ENCODE data around the gene RHBDL2.
A peak's percentile ranks its signal among the peaks of the same experiment; 100 is the strongest.

Gene RHBDL2

DNA sequence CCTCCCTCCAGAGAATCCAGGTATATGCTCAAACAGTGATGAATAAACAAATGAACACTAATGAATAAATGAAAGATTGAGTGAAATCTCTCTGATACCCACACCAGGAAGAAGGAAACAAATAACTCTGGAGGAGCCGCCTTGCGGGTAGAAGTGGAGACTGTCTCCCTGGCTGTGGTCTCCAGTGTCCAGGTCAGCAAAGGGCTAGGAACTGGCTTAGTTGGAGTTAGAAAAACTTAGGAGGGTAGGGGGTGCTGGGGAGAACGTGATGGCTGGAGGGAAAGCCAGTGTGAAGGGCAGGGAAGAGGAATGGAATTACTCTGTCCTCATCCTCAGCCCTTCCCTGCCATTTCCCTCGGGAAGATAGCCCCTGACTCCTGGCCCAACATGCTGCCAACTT lies 537 bp downstream of the RHBDL2 start:
- Histone ChIP-seq H3K9me3 (ENCODE audit: control insufficient read depth, low read length) (no peaks in the 10 kb centered on the region), H3K79me2 (no peaks in the 10 kb centered on the region), H3K4me2 (ENCODE audit: low read length) (peak overlapping the region; percentile 17), H3K27ac (no peak overlapping the region), H3K36me3 (ENCODE audit: control insufficient read depth, insufficient read depth, low read length) (no peaks in the 10 kb centered on the region), H2AFZ (peak overlapping the region; percentile 83), H3K27me3 (ENCODE audit: control insufficient read depth, insufficient read depth, low read length) (no peaks in the 10 kb centered on the region), H3K4me3 (ENCODE audit: low read depth, low read length) (peak overlapping the region; percentile 22), H3K9ac (no peak overlapping the region), H3K4me1 (no peaks in the 10 kb centered on the region)
- TF ChIP-seq, protein P1, sequence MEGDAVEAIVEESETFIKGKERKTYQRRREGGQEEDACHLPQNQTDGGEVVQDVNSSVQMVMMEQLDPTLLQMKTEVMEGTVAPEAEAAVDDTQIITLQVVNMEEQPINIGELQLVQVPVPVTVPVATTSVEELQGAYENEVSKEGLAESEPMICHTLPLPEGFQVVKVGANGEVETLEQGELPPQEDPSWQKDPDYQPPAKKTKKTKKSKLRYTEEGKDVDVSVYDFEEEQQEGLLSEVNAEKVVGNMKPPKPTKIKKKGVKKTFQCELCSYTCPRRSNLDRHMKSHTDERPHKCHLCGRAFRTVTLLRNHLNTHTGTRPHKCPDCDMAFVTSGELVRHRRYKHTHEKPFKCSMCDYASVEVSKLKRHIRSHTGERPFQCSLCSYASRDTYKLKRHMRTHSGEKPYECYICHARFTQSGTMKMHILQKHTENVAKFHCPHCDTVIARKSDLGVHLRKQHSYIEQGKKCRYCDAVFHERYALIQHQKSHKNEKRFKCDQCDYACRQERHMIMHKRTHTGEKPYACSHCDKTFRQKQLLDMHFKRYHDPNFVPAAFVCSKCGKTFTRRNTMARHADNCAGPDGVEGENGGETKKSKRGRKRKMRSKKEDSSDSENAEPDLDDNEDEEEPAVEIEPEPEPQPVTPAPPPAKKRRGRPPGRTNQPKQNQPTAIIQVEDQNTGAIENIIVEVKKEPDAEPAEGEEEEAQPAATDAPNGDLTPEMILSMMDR (IDR thresholded peaks at IDR 0.05) = no peak

DNA sequence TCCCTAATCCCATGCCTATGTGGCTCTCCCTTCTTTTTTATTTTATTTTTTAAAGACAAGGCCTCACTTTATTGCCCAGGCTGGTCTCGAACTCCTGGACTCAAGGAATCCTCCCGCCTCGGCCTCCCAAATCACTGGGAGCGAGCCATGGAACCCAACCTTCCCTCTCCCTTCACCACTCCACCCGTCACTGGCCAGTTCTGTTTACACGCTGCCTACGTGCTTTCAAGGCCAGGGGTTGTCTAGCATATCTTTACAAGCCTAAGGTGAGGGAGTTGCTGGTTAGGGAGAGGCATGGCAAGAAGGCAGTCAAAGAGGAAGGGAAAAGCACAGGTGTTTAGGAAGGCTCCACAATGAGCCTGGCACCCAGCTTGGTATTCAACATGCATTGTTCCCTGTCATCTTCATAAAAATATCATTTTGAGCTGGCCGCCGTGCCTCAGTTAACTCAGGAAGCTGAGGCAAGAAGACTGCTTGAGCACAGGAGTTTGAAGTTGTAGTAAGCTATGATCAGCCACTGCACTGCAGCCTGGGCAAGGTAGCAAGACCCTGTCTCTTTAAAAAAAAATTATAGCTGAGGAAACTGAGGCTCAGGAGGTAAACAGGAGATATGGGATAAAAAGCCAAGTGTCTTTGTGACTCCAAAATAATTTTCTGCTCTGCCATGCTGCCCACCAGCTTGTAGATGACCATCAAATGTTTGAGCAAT lies 1.1 kb downstream of the RHBDL2 start:
- H3K36me3 ChIP-seq (ENCODE audit: control insufficient read depth, insufficient read depth, low read length) = no peaks in the 10 kb centered on the region
- TF ChIP-seq, protein P1 (IDR thresholded peaks at IDR 0.05) = no peak
- no peaks in the 10 kb centered on the region for H3K79me2 ChIP-seq
- no peak overlapping the region for H3K27ac ChIP-seq
- H3K4me1 ChIP-seq = no peaks in the 10 kb centered on the region
- H3K4me2 ChIP-seq (ENCODE audit: low read length) = peak overlapping the region; percentile 17
- H3K9ac ChIP-seq = no peak overlapping the region
- H3K27me3 ChIP-seq (ENCODE audit: control insufficient read depth, insufficient read depth, low read length) = no peaks in the 10 kb centered on the region
- no peak overlapping the region for H3K4me3 ChIP-seq (ENCODE audit: low read depth, low read length)
- no peaks in the 10 kb centered on the region for H3K9me3 ChIP-seq (ENCODE audit: control insufficient read depth, low read length)
- H2AFZ ChIP-seq = no peak overlapping the region

DNA sequence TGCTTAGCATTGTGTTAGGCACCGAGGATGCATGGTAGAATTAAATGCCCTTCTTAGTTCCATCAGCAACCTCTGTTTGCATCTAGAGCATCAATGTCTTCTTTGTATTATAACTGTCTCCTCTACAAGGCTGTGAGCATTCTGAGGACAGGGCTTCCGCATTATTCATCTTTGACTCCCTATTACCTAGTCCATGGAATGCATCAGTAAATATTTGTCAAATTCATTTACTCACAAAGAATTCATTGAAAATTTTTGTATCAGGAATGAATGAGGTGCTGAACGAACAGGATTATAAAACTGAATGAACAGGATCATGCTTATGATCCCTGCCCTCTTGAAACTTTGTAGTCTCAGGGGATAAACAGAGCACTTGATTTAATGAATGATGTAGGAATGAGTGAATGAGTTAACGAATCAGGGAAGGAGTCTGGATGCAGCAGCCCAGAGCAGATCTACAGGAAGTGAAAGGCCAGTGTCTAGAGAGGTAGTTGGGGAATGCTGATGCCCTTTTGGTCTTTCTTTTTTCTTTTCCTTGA lies 2.8 kb downstream of the RHBDL2 start:
- Histone ChIP-seq H3K4me1 (no peaks in the 10 kb centered on the region), H3K27ac (no peak overlapping the region), H3K36me3 (ENCODE audit: control insufficient read depth, insufficient read depth, low read length) (no peaks in the 10 kb centered on the region), H3K9ac (no peak overlapping the region), H3K27me3 (ENCODE audit: control insufficient read depth, insufficient read depth, low read length) (no peaks in the 10 kb centered on the region), H3K4me2 (ENCODE audit: low read length) (no peak overlapping the region), H3K79me2 (no peaks in the 10 kb centered on the region), H3K9me3 (ENCODE audit: control insufficient read depth, low read length) (no peaks in the 10 kb centered on the region), H2AFZ (no peak overlapping the region), H3K4me3 (ENCODE audit: low read depth, low read length) (no peak overlapping the region)
- TF ChIP-seq, protein P1 (IDR thresholded peaks at IDR 0.05) = no peak

DNA sequence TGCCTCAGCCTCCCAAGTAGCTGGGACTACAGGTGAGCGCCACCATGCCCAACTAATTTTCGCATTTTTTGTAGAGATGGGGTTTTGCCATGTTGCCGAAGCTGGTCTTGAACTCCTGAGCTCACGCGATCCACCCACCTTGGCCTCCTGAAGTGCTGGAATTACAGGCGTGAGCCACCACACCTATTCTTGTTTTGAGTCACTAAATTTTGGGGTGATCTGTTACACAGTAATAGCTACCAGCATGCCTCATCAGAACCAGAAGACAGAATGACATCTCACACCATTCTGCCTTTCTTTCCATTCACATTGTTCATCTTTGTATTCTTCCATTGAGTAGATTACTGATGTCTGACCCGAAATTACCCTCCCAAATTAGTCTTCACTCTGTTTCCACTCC lies 9.1 kb downstream of the RHBDL2 start:
- Histone ChIP-seq H3K9me3 (ENCODE audit: control insufficient read depth, low read length) (no peaks in the 10 kb centered on the region), H2AFZ (no peak overlapping the region)
- TF ChIP-seq, protein P1 (IDR thresholded peaks at IDR 0.05) = no peak

DNA sequence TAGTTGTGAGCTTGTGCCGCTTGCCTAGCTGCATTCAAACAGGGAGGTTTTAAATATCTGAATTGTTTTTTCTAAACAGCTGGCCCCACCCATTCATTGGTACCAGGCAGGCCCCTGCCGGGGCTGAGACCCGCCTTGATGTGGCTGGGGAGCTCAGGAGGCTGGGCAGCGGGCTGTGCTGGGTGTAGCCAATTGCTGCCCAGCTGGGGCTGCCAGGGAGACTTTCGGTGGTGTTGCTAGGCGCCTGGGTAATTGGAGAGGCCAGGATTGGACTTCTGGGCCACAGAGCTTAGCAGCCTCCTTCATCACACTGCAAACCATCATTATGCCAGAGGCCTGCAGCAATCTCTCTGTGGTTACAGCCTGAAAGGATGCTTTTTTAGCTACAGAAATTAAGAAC lies 12.2 kb downstream of the RHBDL2 start:
- no peak overlapping the region for H3K4me3 ChIP-seq (ENCODE audit: low read depth, low read length)
- no peaks in the 10 kb centered on the region for H3K27me3 ChIP-seq (ENCODE audit: control insufficient read depth, insufficient read depth, low read length)
- H3K4me2 ChIP-seq (ENCODE audit: low read length) = no peak overlapping the region
- H3K9me3 ChIP-seq (ENCODE audit: control insufficient read depth, low read length) = no peaks in the 10 kb centered on the region
- H3K27ac ChIP-seq = no peak overlapping the region
- no peaks in the 10 kb centered on the region for H3K36me3 ChIP-seq (ENCODE audit: control insufficient read depth, insufficient read depth, low read length)
- H3K79me2 ChIP-seq = no peaks in the 10 kb centered on the region
- H3K4me1 ChIP-seq = no peaks in the 10 kb centered on the region
- TF ChIP-seq, protein P1 (IDR thresholded peaks at IDR 0.05) = no peak
- H3K9ac ChIP-seq = no peak overlapping the region
- no peak overlapping the region for H2AFZ ChIP-seq

More for the DNA sequence above, 9.1 kb downstream of the RHBDL2 start:
- no peak overlapping the region for H3K27ac ChIP-seq
- H3K9ac ChIP-seq = no peak overlapping the region
- no peaks in the 10 kb centered on the region for H3K27me3 ChIP-seq (ENCODE audit: control insufficient read depth, insufficient read depth, low read length)
- H3K79me2 ChIP-seq = no peaks in the 10 kb centered on the region
- no peak overlapping the region for H3K4me2 ChIP-seq (ENCODE audit: low read length)
- no peaks in the 10 kb centered on the region for H3K4me1 ChIP-seq
- no peak overlapping the region for H3K4me3 ChIP-seq (ENCODE audit: low read depth, low read length)
- H3K36me3 ChIP-seq (ENCODE audit: control insufficient read depth, insufficient read depth, low read length) = no peaks in the 10 kb centered on the region
